Bronchial epithelial cell (primary cell): ENCODE results near the gene DAZAP2. TPM values are rescaled to one million over a fixed set of nuclear protein-coding genes. Genes with fewer than 3 reads are reported as not detected.
A peak's percentile ranks its signal among the peaks of the same experiment; 100 is the strongest.

ENCODE experiments used
- DNase-seq: peaks from one replicate; pipeline ENCODE4 v3.0.0-alpha.2; 2010; ENCODE audit warnings: low read depth
- FAIRE-seq: peaks from 2 replicates; lab custom pipeline; 2011; peaks lifted over from hg19 to GRCh38; lab: Jason Lieb, UNC
- H3K27me3 ChIP-seq: 2 replicates; pipeline ENCODE4 v1.5.1; 2011; ENCODE audit warnings: low read length; ENCODE audit not compliant: control insufficient read depth, insufficient read depth
- H3K36me3 ChIP-seq: 2 replicates; pipeline ENCODE4 v1.5.1; 2011; ENCODE audit warnings: low read length; ENCODE audit not compliant: control insufficient read depth, insufficient read depth
- H3K4me3 ChIP-seq: 2 replicates; pipeline ENCODE4 v1.5.1; 2011; ENCODE audit warnings: mild to moderate bottlenecking, low read depth, low read length, control low read depth
- total RNA-seq: library from RNA; depleted of rRNA; stranded (reverse); fragments of >200 nt; gene quantifications from 2 replicates; pipeline ENCODE4 v1.2.1, GENCODE V29; 2014
- TF ChIP-seq, protein P1 (sequence below): IDR thresholded peaks from 2 replicates; pipeline ENCODE4 v1.5.1; 2011; ENCODE audit warnings: mild to moderate bottlenecking, moderate library complexity, low read length, control low read depth, inconsistent platforms; ENCODE audit not compliant: insufficient read depth, severe bottlenecking

The DAZAP2 gene
- total RNA-seq, 1 donor from 2014 or later, result 50.5 TPM

DNA sequence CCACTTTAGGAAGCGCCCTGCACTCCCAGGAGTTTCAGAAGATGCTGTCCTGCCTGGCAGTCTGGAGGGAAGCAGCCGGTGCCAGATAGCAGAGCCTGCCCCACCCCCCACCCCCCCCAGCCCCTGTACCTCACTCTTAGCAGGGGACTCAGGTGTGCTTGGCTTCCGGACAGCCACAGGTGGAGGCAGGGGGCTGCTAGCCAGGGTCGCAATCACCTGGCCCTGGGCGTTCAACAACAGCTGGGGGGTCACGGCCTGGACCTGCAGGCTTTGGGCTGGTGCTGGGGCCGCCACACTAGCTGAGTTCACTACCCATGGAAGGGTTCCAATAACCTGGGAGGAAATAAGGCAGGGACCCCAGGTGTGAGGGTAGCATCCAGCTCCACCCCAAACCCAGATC lies 42.8 kb upstream of the DAZAP2 start:
- no peak for FAIRE-seq
- no peak overlapping the region for H3K4me3 ChIP-seq
- H3K36me3 ChIP-seq, result no peaks in the 10 kb centered on the region
- DNase-seq, result no peak
- TF ChIP-seq, protein P1, sequence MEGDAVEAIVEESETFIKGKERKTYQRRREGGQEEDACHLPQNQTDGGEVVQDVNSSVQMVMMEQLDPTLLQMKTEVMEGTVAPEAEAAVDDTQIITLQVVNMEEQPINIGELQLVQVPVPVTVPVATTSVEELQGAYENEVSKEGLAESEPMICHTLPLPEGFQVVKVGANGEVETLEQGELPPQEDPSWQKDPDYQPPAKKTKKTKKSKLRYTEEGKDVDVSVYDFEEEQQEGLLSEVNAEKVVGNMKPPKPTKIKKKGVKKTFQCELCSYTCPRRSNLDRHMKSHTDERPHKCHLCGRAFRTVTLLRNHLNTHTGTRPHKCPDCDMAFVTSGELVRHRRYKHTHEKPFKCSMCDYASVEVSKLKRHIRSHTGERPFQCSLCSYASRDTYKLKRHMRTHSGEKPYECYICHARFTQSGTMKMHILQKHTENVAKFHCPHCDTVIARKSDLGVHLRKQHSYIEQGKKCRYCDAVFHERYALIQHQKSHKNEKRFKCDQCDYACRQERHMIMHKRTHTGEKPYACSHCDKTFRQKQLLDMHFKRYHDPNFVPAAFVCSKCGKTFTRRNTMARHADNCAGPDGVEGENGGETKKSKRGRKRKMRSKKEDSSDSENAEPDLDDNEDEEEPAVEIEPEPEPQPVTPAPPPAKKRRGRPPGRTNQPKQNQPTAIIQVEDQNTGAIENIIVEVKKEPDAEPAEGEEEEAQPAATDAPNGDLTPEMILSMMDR, result no peak
- no peaks in the 10 kb centered on the region for H3K27me3 ChIP-seq

DNA sequence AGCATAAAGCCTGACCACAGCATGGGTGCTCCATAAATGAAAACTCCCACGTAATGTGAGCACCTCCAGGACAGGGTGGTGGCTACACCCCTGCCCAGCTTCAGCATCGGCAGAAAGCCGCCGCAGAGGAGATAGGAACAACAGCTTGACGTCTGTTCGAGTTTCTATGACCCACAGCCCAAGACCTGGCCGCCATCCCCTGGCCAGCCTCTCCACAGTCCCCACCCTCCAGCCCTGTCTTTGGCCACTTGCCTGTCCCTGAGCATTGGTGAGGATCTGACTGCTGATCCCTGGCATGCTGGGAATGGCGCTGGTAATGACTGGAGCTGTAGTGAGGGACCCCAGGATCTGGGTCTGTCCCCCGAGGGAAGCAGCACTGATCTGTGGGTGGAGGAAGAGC lies 42.1 kb upstream of the DAZAP2 start:
- no peak for FAIRE-seq
- Histone ChIP-seq H3K36me3 (no peaks in the 10 kb centered on the region), H3K27me3 (no peaks in the 10 kb centered on the region), H3K4me3 (no peak overlapping the region)
- no peak for DNase-seq
- TF ChIP-seq, protein P1, result no peak

DNA sequence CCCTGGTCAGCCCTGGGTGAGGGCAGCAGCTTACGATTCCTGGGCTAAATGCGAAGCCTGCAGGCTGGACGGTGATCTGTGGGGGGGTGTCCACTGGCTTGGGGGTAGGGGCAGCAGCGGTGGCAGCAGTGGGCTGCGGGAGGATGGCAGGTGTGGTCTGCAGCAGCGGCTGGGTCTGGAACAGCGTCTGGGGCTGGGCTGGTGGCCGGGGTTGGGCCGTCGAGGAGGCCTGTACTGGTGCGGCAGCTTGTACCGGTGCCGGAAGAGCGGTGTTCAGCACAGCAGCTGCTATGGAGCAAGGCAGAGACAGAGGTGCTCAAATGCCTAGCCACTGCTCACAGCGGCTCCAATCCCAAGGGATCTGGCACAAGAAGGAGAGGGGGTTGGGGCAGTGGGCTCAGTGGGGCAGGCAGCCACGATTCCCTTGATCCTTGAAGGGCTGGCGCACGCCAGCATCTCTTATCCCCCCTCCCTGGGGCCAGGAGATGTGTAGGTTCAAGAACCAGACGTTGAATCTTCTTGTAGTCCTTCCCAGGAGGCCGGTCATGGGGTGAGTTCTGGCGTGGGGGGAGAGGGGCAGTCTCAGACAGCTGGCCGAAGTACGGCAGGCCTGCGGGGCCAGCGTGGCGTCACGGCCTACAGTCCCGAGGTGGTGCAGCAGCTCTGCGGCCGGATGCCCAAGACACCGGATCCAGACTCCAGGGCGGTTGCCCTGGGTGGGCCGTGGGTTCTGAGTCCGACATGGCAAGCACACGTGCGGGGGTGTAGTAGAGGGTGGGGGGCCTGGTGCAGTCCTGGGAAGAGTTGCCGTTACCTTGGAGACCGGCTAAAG lies 40.7 kb upstream of the DAZAP2 start:
- DNase-seq (no peak), FAIRE-seq (no peak)
- TF ChIP-seq, protein P1, result no peak
- H3K4me3 ChIP-seq, result no peak overlapping the region
- no peaks in the 10 kb centered on the region for H3K27me3 ChIP-seq
- no peaks in the 10 kb centered on the region for H3K36me3 ChIP-seq

DNA sequence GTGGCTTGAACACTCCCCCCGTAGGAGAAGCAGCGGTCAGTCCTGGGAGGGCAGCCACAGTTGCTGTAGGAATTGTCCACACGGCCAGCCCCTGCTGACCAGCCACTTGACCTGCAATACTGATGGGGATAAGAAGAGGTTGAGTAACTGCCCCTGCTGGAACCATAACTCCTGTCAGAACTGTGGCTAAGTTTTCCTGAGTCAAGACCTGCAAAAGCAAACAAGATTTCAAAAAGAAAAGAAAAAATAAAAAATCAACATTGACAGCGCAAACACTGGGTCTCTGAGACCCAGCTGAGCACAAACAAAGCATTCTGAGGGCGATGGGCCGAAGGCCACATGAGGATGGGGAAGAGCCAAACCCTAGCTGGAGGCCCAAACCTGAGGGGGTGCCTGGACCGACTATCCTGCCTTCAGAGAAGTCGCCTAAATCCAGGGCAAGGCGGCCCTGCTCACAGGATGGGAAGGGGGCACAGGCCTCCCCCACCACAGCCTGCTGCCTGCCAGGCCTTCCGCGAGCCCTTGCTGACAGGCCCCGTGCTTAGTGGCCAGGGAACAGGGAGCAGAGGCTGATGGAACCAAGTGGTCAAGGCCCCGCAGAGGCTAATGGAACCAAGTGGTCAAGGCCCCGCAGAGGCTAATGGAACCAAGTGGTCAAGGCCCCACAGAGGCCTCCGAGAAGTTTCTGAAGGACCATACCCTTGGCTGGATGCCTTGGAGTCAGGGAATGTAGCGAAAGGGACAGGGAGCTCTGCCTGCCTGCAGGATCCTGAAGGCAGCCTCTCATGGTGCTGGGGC lies 39.9 kb upstream of the DAZAP2 start:
- H3K36me3 ChIP-seq, result no peaks in the 10 kb centered on the region
- DNase-seq (no peak), FAIRE-seq (peak; percentile 40)
- H3K27me3 ChIP-seq, result no peaks in the 10 kb centered on the region
- TF ChIP-seq, protein P1, result no peak
- H3K4me3 ChIP-seq, result no peak overlapping the region

DNA sequence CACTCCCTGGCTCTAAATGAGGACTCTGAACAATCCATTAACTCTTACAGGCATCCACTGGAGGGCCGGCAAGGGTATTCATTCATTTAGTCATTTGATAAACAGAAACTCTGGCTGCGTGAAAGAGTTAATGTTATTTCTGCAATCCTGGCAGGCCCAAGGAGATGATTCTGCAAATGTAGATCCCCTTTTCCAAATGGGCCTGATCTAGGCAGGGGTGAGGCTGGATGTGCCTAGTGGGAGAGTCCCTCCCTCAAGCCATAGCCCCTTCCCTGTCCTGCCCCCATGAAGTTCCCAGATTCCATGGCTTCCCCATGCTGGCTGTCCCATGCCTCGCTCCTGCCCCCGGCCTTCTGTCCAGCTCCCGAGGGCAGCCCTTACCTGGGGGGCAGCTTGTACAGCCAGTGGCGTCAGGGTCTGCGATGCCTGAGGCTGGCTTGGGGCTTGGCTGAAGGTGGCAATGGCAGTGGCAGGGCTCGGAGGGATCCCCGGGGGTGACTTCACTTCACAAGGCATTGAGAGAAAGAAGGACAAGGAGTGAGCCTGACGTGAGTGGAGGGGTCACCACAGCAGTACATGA lies 39.2 kb upstream of the DAZAP2 start:
- DNase-seq (no peak), FAIRE-seq (peak; percentile 32)
- TF ChIP-seq, protein P1, result no peak
- H3K27me3 ChIP-seq, result no peaks in the 10 kb centered on the region
- H3K36me3 ChIP-seq, result no peaks in the 10 kb centered on the region
- H3K4me3 ChIP-seq, result no peak overlapping the region
